GM18909 (cell line): ENCODE measurements around the gene PGAP6.
"Not testable (repeated sequence)": the region's sequence is repeated elsewhere in the genome, so short reads cannot be mapped to it uniquely, and the experiment has no call there.

Source experiments
- ATAC-seq: cut with Tn5 transposase; IDR thresholded peaks from one replicate; pipeline ENCODE4 v1.9.1; 2021; ENCODE audit warnings: mild to moderate bottlenecking; ENCODE audit not compliant: unreplicated experiment, poor library complexity

The PGAP6 gene

GRCh38 chr16:379961-380761, 1.6 kb downstream of the PGAP6 start:
- ATAC-seq: no peak

DNA sequence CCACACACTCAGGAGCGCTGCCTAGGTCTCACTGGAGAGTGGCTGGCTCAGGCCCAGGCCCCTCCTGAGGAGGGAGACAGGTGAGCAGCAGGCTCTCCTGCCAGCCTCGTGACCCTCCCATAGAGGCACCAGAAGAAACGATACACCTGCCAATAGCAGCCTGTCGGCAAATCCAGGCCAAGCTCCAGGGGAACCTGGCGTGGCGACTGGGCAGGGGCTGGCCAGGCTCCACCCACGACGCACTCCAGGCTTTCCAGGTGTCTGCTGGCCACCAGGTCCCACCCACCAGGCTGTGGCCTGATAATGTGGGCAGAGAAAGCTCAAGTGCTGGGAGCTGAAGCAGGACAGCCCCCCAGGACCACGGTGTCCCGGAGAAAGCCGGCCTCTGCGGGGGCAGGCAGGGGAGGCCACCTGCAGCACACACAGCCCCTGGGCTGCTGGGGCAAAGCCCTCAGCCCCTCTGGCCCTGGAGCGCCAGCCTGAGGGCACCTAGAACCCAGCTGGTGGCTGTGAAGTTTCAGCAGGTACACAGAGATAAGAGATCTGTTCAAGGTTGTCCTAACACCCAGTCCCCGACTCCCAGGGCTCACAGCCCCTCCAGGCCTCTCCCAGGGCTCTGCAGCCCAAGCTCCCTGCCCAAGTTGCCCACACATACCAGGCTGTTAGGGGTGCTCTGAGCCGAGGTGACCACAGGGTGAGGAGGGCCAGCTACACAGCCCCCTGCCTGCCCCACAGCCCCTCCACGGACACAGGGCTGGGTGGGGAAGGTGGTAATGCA, 2.4 kb downstream of the PGAP6 start:
- ATAC-seq: no peak

DNA sequence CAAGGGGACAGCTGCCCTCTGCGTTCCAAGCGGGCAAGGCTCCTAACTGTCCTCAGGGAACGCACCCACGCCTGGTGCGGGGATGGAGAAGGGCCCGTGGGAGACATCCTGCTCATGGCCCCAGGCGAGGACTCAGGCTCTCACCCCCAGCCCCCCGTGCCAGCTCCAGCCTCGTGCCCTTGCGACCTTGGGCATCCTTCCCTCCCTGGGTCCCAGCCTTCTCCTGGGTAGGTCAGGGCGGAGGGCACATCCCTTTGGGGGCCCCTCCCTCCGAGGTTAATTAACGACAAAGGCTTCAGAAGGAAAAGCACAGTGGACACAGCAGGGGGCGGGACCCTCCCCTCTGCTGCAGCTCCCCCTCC, 3.0 kb downstream of the PGAP6 start:
- no peak for ATAC-seq

DNA sequence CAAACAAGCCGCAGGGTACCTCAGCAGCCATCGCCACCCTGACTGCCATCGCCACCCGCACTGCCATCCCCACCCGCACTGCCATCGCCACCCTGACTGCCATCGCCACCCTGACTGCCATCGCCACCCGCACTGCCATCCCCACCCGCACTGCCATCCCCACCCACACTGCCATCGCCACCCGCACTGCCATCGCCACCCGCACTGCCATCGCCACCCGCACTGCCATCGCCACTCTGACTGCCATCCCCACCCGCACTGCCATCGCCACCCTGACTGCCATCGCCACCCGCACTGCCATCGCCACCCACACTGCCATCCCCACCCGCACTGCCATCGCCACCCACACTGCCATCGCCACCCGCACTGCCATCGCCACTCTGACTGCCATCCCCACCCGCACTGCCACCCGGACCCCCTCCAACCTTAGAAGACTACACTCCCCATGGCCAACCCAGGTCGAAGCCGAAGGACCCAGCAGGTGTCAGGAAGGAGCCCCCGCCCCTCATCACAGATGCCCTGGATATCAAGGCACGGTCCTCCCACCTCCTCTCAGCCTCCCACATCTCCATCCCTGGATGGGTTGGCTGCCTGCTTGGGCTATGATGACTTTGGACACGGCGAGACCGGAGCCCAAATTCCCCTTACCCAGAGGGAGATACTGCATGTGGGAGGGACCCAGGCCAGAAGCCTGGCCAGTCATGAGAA, 3.5 kb downstream of the PGAP6 start:
- ATAC-seq: not testable (repeated sequence)

DNA sequence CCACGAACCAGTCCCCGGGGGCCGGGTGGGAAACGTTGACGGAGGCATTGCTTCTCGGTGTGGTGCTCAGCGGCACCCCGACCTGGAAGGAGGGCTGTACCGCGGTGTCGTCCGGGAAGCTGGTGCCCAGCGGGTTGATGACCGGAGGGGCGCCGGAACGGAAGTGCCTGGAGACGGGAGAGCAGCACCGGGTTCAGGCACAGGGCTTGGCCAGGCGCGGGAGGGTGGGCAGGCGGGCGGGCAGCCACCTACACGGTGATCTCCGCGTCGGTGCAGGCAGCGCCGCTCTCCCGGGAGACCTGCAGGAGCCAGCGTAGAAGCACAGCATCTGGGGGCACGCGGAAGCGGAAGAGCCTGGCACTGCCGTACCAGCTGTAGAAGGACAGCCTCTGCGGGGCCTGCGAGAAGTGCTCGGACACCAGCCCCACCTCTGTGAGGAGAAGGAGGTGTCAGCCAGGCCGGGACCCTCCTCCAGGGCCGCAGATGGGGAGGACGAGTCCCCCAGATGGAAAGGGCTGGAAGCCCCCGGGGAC, 4.3 kb downstream of the PGAP6 start:
- no peak for ATAC-seq

DNA sequence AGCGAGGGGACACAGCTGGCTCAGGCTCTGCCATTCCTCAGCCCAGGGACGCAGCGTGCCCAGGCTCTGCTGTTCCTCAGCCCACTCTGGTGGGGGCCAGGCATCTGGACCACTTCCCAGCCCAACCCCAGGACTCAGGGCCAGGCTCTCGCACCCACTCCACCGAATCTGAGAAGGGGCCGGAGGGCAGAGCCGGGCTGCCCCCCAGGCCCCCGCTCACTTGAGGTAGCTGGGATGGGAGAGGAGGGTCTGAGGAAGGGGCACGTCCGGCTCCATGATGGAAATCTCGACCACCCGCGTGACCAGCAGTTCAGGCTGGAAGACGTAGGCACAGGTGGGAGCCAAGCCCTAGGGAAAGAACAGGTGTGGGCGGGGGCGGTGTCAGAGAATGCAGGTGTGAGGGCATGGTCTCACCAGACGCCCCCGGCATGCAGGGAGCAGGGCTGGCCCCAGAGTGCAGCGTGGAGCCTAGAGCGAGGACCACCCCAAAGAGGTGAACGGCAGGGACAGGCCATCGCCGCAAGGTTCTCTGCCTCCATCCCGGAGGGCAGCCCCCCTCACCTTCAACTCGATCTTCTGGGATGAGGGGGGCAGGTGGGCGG, 4.9 kb downstream of the PGAP6 start:
- ATAC-seq: no peak

DNA sequence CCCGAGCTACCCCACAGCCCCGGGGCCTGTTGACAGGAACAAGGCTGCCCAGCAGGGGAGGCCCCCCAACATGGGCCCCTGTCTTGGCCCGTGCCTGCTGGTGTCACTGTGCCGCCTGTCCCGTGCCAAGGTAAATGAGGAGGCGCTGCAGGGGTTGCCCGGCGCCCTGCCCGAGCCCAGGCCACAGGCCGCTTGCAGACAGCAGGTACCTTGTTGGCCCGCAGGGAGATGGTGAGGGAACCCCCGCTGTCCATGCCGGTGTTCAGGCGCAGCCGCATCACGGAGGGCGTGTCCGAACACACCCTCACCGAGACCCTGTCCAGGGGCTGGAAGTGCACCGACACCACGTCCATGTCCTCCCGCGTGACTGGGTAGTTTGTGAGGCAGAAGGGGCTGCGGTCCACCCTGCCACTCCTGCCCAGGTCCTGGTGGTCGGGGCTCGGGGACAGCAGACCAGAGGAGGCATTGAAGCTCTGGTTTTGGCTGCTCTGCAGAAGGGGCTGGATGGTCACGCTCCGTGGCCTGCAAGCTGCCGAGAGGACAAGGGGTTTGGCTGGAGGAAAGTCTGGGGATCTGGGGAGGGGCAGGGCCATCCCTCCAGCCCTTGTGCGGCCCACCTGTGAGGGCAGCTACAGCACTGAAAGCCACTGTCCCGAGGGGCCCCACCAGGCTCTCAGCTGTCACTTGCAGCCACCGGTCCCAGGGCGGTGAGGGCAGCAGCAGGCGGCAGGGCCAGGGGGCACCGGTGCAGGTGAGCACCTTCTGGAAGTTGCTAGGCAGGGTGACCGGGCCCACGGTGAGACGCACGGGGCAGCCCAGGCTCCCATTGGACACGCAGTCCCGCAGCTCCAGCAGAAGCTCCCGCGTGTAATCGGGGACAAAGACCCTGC, 5.6 kb downstream of the PGAP6 start:
- ATAC-seq: no peak

DNA sequence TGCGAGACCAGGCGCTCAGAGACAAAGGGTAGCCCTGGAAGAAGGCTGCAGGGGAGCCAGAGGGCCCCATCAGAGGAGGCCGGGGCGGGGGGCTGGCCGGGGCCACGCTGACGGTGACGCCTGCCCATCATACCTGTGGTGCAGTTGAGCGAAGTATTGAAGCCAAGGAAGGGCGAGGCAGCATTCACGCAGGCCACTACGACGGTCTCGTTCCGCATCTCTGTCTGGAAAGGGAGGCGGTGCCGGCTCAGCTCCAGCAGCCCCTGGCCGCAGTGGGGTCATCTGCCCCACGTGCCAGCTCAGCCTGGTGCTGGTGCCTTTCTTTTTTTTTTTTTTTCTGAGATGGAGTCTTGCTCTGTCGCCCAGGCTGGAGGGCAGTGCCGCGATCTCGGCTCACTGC, 6.6 kb downstream of the PGAP6 start:
- no peak for ATAC-seq

- ATAC-seq: no peak
Measured at GRCh38 chr16:374616-374926, 7.2 kb downstream of the PGAP6 start.

DNA sequence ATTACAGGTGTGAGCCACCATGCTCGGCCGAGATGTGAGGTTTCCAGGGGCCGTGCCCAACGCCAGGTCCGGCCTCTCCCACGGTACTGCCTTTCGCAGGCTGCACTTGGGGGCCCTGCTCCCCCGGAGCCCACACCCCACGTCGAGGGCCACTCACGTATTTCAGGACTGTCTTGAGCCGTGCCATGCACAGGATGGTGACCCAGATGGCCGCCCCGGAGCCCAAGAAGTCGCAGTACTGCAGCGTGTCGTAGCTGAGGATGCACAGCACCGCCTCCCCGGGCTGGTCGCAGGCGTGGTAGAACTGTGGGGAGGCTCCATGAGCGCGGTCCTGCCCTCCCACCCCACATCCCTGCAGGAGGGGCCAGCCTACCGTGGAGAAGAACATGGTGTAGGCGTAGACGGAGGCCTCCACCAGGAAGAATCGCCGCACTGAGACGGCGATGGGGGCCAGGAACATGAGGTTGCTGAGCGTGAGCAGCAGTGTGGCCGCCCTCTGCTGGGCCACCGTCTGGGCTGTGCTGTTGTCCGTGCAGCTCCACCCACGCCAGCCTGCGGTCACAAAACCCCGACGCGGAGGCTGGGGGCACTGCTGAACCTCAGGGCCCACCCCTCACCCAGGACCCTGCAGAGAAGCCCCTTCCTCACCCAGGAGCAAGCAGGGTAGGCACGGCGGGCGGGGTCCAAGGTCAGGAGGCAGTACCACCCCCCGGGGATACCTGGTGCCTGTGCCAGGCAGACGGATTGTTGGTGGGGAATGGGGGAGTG, 7.7 kb downstream of the PGAP6 start:
- no peak for ATAC-seq

DNA sequence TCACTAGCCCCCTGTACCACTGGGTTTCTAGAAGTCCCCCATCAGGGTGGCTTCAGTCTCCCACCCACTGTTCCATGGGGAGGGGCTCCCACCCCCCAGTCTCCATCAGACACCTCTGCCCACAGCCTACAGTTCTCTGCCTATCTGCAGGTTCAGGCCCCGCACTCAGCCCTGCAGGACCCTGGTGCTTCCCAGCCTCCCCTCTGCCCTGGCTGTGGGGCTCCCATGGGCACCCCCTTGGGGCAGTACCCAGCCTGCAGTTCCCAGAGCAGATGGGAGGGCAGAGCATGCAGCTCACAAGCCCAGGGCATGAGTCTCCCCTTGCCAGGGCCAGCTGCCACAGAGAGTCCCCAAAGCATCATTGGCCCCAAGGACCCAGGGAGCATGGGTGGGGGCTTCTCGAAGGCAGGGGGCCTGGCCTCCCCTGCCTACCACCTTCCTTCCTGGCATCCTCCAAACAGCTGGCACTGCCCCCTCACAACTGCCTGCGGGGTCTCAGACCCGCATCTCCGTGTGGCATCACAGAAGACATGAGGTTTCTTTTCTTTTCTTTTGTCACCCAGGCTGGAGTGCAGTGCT, 8.7 kb downstream of the PGAP6 start:
- ATAC-seq: no peak

DNA sequence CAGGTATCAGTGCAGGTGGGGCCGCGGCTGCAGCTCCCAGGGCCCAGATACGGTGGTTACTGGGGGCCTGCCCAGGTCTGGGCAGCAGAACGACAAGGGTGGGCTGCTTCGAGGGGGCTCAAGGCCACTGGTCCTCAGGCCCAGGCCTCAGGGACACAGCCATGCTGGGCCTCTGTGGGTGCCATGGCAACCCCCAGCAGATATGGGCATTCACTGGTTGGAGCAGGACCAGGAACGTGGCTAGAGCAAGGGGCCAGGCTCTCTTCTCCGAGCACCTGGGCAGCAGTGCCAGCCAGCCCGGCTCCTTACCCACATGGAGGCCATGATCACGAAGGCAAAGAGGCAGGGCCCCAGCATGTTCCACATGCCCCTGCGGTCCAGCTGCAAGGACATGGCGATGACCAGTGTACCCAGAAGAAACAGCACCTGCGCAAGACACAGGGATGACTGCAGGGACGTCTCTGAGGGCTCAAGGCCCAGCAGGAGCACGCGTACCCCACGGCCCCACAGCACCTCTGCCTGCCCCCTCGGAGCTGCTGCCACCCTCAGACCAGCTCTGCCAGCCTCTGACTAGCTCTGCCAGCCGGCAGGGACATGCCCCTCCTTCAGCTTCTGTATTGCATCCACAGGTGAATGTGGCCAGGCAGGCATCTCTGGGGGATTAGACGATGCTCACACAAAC, 9.3 kb downstream of the PGAP6 start:
- ATAC-seq: no peak

DNA sequence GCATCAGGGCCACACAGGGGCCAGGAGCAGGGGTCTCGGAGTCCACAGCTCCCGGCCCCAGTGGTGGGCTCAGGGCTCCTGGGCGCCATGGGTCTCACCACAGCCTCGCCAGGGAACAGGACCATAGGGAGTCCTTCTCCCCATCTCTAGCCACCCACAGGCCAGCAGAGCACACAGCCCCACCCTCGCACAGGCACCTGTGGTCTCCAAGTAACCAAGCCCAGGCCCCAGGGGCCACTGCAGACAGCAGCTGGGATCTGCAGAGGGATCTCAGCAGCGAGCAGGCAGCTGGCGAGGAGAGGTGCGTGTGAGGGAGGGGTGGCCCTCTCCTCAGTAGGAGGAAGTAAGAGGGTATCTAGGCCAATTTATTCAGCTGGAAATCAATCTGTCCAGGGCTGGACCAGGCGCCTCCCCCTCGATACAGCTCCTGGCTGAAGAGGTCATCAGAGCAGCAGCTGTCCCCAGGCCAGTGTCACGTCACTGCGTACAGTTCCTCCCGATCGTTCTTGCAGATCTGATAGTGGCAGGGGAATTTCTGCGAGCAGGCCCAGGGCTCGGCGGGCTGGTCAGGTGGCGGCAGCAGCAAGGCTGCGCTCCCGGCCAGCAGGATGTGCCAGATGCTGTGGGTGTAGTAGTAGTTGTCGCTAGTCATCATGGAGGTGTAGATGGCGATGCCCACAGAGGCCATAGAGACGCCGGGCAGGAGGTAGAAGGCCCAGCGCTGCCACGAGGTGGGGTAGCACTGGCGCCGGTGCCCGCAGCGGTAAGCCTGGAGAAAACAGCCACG, 10.1 kb downstream of the PGAP6 start:
- ATAC-seq: no peak

DNA sequence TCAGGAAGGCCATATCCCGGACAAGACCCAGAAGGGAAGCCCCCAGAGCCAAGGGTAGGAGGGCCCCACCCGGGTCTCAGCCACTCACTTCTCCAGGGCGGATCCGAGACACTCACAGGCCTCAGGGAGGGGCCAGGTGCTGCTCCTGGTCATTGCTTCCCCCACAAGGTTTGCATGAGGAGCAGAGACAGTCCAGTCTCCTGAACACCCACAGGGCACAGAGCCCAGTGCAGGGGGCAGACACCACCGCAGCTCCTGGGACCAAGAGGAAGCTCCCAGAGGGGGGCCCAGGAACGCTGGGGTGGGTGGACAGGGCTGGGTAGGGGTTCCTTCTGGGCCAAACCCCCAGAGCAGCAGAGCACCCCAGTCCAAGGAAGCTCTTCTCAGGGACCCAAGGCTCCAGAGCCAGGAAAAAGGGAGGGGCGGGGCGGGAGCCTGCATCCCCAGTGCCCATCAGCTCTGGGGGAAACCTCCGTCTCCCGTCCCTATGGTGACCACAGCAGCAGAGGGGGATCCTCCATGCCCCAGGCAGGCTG, 10.7 kb downstream of the PGAP6 start:
- ATAC-seq: no peak

DNA sequence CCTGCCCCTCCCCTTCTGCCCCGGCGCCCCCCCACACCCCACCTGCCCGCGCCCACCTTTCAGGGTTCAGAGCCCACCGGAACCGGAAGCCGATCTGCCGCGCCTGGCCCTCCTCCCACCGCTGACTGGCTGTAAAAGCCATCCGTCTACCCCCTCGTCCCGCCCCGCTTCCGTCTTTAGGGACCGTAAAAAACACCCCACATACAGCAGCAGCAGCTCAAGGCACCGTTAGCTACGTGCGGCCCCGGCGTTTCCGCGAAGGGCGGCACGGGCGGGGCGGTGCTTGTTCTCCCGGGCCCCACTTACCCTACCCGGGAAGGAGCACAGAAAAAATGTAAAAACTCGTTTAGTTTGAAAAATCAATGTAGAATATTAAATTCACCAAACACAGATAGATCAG, 11.3 kb downstream of the PGAP6 start, which contains the start of gene MRPL28:
Gene MRPL28 (minus strand): TSS at position 96 of the 400 bp plus-strand sequence. CDS start 320 bp downstream, outside the sequence.
- peak; percentile 83 for ATAC-seq

DNA sequence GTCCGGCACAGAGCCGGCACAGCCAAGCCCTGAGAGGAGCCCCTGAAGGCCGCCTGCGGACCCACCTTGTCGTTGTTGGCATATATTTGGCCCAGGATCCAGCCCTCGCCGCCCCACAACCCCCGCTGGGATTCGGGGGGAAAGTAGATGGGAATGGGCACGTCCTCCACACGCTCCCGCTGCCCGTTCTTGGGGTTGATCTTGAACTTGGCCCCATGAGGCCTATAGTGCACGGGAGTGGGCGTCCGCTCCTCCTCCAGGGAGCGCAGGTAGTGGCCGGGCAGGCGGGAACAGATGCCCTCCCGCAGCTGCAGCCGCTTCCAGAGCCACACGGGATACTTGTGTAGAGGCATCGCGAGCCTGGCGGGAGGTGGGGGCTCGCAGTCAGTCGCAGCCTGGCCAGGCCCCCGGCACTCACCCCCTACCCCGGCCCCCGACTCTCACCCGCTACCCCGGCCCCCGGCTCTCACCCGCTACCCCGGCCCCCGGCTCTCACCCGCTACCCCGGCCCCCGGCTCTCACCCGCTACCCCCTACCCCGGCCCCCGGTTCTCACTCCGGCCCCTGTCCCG, 11.8 kb downstream of the PGAP6 start:
- ATAC-seq: no peak
